Mesothelial cell of epicardium (in vitro differentiated cells): ENCODE results near the gene SHISA2. TPM values are rescaled to one million over a fixed set of nuclear protein-coding genes. Genes with fewer than 3 reads are reported as not detected.

ENCODE experiments used
- DNase-seq, 2 experiments: peaks; one replicate each; pipeline ENCODE4 v3.0.0; 2021; ENCODE audit warnings: low spot score in 2 of 2; ENCODE audit not compliant: unreplicated experiment in 2 of 2
- H3K27ac Mint-ChIP-seq: 2 replicates; pipeline ENCODE4 v1.8.0; 2021; ENCODE audit warnings: mixed read lengths
- H3K27me3 Mint-ChIP-seq: 2 replicates; pipeline ENCODE4 v1.8.0; 2021; ENCODE audit warnings: low read depth, mixed read lengths
- H3K36me3 Mint-ChIP-seq: 2 replicates; pipeline ENCODE4 v1.8.0; 2021; ENCODE audit warnings: mixed read lengths
- H3K4me1 Mint-ChIP-seq: 2 replicates; pipeline ENCODE4 v1.8.0; 2021; ENCODE audit warnings: mixed read lengths
- H3K4me3 Mint-ChIP-seq: 2 replicates; pipeline ENCODE4 v1.8.0; 2021; ENCODE audit warnings: mild to moderate bottlenecking, moderate library complexity, mixed read lengths
- H3K9me3 Mint-ChIP-seq: 2 replicates; pipeline ENCODE4 v1.8.0; 2021; ENCODE audit warnings: mixed read lengths
- CTCF ChIP-seq: fragments of 200-600 bp; sonication (generic); IDR thresholded peaks from one replicate; pipeline ENCODE4 v1.5.0; 2021; ENCODE audit warnings: antibody characterized with exemption; ENCODE audit not compliant: unreplicated experiment
- total RNA-seq: library from RNA; stranded (reverse); gene quantifications from 3 replicates; pipeline ENCODE4 v1.2.1, GENCODE V29; 2021

Gene SHISA2
- total RNA-seq, 1 donor from 2014 or later = 4.5 TPM

GRCh38 chr13:26016189-26016588, 35.6 kb downstream of the SHISA2 start:
- TF ChIP-seq CTCF = no peak
- DNase-seq = no peak
- Mint-ChIP-seq H3K4me1 (peaks cover 34% of the 10 kb centered on the region), H3K36me3 (peaks cover 23% of the 10 kb centered on the region), H3K9me3 (peaks cover 5% of the 10 kb centered on the region), H3K27ac (no peak overlapping the region), H3K27me3 (no peaks in the 10 kb centered on the region), H3K4me3 (no peak overlapping the region)

GRCh38 chr13:26015271-26016125, 36.3 kb downstream of the SHISA2 start:
- H3K36me3 Mint-ChIP-seq = peaks cover 16% of the 10 kb centered on the region
- no peak for DNase-seq
- no peak overlapping the region for H3K4me3 Mint-ChIP-seq
- H3K27ac Mint-ChIP-seq = peak overlapping the region; percentile 64
- peaks cover 5% of the 10 kb centered on the region for H3K9me3 Mint-ChIP-seq
- peaks cover 27% of the 10 kb centered on the region for H3K4me1 Mint-ChIP-seq
- H3K27me3 Mint-ChIP-seq = no peaks in the 10 kb centered on the region
- no peak for TF ChIP-seq CTCF

GRCh38 chr13:26012995-26013394, 38.8 kb downstream of the SHISA2 start:
- Mint-ChIP-seq H3K36me3 (peaks cover 15% of the 10 kb centered on the region), H3K27me3 (no peaks in the 10 kb centered on the region)

GRCh38 chr13:26011996-26012821, 39.6 kb downstream of the SHISA2 start:
- H3K27me3 Mint-ChIP-seq = no peaks in the 10 kb centered on the region
- no peak for DNase-seq

More at GRCh38 chr13:26012995-26013394, 38.8 kb downstream of the SHISA2 start:
- peaks cover 13% of the 10 kb centered on the region for H3K4me1 Mint-ChIP-seq
- no peak overlapping the region for H3K27ac Mint-ChIP-seq
- no peak for TF ChIP-seq CTCF
- H3K4me3 Mint-ChIP-seq = no peak overlapping the region
- no peak for DNase-seq
- peaks cover 12% of the 10 kb centered on the region for H3K9me3 Mint-ChIP-seq

GRCh38 chr13:26011208-26011573, 40.6 kb downstream of the SHISA2 start:
- Mint-ChIP-seq H3K27me3 (no peaks in the 10 kb centered on the region), H3K4me3 (no peak overlapping the region), H3K36me3 (peaks cover 23% of the 10 kb centered on the region), H3K4me1 (peaks cover 10% of the 10 kb centered on the region), H3K27ac (no peak overlapping the region), H3K9me3 (peaks cover 20% of the 10 kb centered on the region)
- DNase-seq = no peak
- TF ChIP-seq CTCF = no peak

More at GRCh38 chr13:26011996-26012821, 39.6 kb downstream of the SHISA2 start:
- Mint-ChIP-seq H3K4me1 (peaks cover 10% of the 10 kb centered on the region), H3K27ac (no peak overlapping the region), H3K4me3 (no peak overlapping the region), H3K36me3 (peaks cover 19% of the 10 kb centered on the region), H3K9me3 (peaks cover 17% of the 10 kb centered on the region)
- no peak for TF ChIP-seq CTCF
